Astrocyte of the hippocampus (primary cell): ENCODE results near the gene IKBIP.
"Not testable (repeated sequence)": the region's sequence is repeated elsewhere in the genome, so short reads cannot be mapped to it uniquely, and the experiment has no call there.

Source experiments
- DNase-seq: peaks from one replicate; pipeline ENCODE4 v3.0.0; 2011; ENCODE audit warnings: low read depth, low spot score

IKBIP gene

GRCh38 chr12:98637068-98637467 is 7.5 kb downstream of the IKBIP start:
- DNase-seq = no peak

GRCh38 chr12:98635657-98636323 is 8.8 kb downstream of the IKBIP start:
- DNase-seq = peak; percentile 84

- no peak for DNase-seq
Measured at GRCh38 chr12:98618952-98619351, 25.6 kb downstream of the IKBIP start.

GRCh38 chr12:98612696-98613334 is 31.8 kb downstream of the IKBIP start:
- no peak for DNase-seq

GRCh38 chr12:98610596-98610995 is 34.0 kb downstream of the IKBIP start:
- DNase-seq = no peak

GRCh38 chr12:98606359-98606988 is 38.1 kb downstream of the IKBIP start:
- DNase-seq = no peak

- no peak for DNase-seq
Measured at GRCh38 chr12:98601924-98602323, 42.7 kb downstream of the IKBIP start.

- DNase-seq = not testable (repeated sequence)
Measured at GRCh38 chr12:98597313-98597712, 47.3 kb downstream of the IKBIP start.

GRCh38 chr12:98595243-98595988 is 49.2 kb downstream of the IKBIP start:
- DNase-seq = peak; percentile 73

GRCh38 chr12:98594050-98594835 is 50.3 kb downstream of the IKBIP start:
- peak; percentile 46 for DNase-seq

- DNase-seq = peak; percentile 99
Measured at GRCh38 chr12:98593351-98594049, 51.1 kb downstream of the IKBIP start, which contains the start of gene SLC25A3. SLC25A3 (plus strand) TSS chr12:98593686; CDS start chr12:98593979, 293 bp downstream.

- no peak for DNase-seq
Measured at GRCh38 chr12:98592825-98593322, 51.7 kb downstream of the IKBIP start.

GRCh38 chr12:98591209-98591608 is 53.4 kb downstream of the IKBIP start:
- peak; percentile 23 for DNase-seq

- no peak for DNase-seq
Measured at GRCh38 chr12:98587084-98587483, 57.5 kb downstream of the IKBIP start.

GRCh38 chr12:98582093-98582492 is 62.5 kb downstream of the IKBIP start:
- DNase-seq = peak; percentile 23

GRCh38 chr12:98581101-98581500 is 63.5 kb downstream of the IKBIP start:
- DNase-seq = no peak

- no peak for DNase-seq
Measured at GRCh38 chr12:98580695-98581094, 63.9 kb downstream of the IKBIP start.

- no peak for DNase-seq
Measured at GRCh38 chr12:98579835-98580234, 64.8 kb downstream of the IKBIP start.

GRCh38 chr12:98579347-98579746 is 65.2 kb downstream of the IKBIP start:
- no peak for DNase-seq

- peak; percentile 13 for DNase-seq
Measured at GRCh38 chr12:98578821-98579220, 65.8 kb downstream of the IKBIP start.
